Frontal cortex (tissue), 4 donors: ENCODE measurements around the gene ZNF436. TPM values are rescaled to one million over a fixed set of nuclear protein-coding genes. Genes with fewer than 3 reads are reported as not detected.
A peak's percentile ranks its signal among the peaks of the same experiment; 100 is the strongest.

ENCODE experiments used
- DNase-seq, 2 donors: peaks; one replicate each; pipeline ENCODE4 v3.0.0; 2012; ENCODE audit warnings: low spot score in 2 of 2
- FAIRE-seq: peaks from 2 replicates; lab custom pipeline; 2012; peaks lifted over from hg19 to GRCh38; lab: Jason Lieb, UNC
- total RNA-seq: library from RNA; depleted of rRNA; stranded (reverse); fragments of >200 nt; gene quantifications from one replicate; pipeline ENCODE4 v1.2.3, GENCODE V29; 2014
- donor health status: control.
- donor health status: control.
- donor health status: control.

The ZNF436 gene
- total RNA-seq, 1 donor from 2014 or later, result 111 TPM

GRCh38 chr1:23368562-23369334 is 888 bp downstream of the ZNF436 start:
- FAIRE-seq (no peak), DNase-seq (peak; percentile 80 to 81)

DNA sequence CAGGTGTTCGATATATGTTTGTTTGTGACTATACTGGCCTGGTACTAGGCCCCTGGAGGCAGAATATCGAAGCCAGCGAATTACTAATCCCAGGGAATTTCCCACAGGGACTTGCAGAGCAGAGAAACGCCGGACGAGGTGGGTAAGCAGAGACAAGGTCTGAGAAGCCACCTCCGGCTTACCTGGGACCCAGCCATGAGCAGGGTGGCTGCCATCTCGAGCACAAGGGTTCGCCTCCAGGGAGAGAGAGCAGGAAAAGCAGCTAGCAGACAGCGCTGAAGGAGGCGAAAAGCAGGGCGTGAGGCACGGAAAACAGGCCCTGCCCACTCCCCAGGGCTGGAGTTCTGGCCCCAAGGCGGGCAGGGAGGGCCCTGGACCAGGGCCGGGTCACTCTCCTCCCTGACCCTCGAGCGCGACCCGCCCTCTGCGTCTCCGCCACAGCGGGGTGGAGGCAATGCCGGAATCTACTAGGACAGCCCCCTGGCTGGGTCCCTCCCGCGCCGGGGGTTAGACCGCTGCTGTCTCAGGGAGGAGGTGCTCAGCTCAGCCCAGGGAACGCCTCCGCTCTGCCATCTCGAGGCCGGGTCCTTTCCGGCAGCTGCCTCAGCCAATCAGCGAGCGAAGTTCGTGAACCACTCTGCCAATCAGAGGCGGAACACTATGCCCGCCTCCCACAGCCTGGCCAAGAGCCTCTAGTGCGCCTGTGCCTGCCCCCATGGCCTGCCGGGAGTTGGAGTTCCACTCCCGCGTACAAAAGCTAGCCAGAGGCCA is 1.7 kb downstream of the ZNF436 start:
- peak; percentile 91 to 97 for DNase-seq

GRCh38 chr1:23367451-23367790 is 2.2 kb downstream of the ZNF436 start:
- DNase-seq, result no peak
- FAIRE-seq, result no peak

More for the DNA sequence above, 1.7 kb downstream of the ZNF436 start:
- peak; percentile 19 for FAIRE-seq

GRCh38 chr1:23366598-23366997 is 3.0 kb downstream of the ZNF436 start:
- DNase-seq, result no peak
- no peak for FAIRE-seq

DNA sequence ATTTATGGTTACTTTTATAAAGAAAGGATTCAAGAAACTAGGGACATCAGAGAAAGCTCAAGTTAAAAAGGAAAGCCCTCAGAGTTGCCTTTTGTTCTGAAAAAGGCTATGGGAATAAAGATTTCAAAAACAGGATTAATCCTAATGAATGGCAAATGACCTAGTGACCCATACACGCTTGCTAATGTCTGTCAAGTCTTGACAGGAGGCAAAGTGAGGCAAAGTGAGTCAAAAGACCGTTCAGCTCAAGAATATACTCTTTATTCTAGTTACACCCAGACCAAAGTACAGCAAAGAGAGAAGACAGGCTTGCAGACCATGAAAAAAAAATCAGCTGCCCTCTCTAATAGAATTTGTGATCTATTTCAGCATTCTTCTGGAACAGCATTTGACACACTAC is 3.5 kb downstream of the ZNF436 start:
- DNase-seq (no peak), FAIRE-seq (no peak)

DNA sequence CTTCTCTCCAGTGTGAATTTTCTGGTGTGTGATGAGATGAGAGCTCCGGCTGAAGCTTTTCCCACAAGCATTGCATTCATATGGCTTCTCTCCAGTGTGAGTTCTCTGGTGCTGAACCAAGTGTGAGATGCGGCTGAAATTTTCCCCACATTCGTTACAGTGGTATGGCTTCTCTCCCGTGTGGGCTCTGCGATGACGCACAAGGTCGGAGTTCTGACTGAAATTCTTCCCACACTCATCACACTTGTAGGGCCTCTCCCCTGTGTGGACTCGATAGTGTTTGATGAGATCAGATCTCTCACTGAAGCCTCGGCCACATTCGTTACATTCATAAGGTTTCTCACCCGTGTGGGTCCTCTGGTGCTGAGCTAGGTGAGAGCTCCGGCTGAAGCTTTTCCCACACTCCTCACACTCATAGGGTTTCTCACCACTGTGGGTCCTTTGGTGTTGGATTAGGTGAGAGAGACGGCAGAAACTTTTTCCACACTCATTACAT is 7.4 kb downstream of the ZNF436 start:
- FAIRE-seq, result no peak
- no peak for DNase-seq

- DNase-seq (no peak), FAIRE-seq (no peak)
These were observed 11.2 kb downstream of the ZNF436 start for GRCh38 chr1:23358310-23358875.

GRCh38 chr1:23357138-23357908 is 12.3 kb downstream of the ZNF436 start:
- no peak for FAIRE-seq
- DNase-seq, result no peak

DNA sequence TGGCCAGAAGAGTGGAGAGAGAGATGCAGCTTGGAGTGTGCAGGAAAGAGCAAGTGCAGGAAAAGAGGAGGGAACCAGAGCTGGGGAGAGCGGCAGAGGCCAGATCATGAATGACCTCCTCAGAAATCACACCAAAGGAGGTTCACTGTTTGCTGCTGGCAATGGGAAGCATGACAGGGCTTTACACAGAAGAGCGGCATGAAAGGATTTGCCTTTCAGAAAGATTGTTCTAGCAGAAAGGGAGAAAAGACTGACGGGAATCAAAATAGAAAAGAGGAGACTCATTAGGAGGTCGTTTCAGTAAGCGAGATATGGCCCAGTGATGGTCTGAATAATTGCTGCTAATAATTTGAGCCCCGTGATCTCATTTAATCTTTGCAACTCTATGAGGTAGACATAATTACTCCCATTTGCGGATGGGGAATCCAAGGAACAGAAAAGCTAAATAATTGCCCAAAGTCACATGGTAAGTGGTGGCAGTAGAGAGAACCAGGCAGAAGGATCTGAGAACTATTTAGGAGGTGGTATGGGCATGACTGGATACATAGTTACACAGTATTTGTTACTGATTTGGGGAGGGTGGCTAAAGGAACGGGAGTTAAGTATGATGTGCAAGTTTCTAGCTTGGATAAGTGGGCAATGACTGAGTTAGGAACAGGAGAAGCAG is 13.0 kb downstream of the ZNF436 start:
- no peak for FAIRE-seq

GRCh38 chr1:23354245-23354644 is 15.4 kb downstream of the ZNF436 start:
- DNase-seq, result no peak

More for the DNA sequence above, 13.0 kb downstream of the ZNF436 start:
- no peak for DNase-seq

DNA sequence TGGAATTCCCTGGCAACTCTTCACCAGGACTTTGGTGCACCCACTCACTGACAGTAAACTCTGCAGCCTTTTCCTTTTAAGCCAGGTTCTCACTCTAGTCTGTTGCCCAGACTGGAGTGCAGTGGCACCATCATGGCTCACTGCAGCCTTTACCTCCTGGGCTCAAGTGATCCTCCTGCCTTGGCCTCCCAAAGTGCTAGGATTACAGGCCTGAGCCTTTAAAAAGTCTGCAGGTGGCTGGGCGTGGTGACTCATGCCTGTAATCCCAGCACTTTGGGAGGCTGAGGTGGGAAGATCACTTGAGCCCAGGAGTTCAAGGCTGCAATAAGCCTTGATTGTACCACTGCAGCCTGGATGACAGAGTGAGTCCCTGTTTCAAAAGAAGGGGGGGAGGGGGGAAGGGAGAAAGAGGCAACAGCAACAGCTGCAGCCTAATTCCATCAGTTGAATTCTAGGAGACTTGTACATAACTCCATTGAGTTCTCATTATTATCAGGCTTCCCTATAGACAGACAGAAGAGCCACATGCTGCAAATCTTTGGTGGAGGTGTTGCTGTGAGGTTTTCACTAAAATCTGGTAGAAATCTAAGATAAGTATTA is 17.4 kb downstream of the ZNF436 start:
- FAIRE-seq, result no peak
- no peak for DNase-seq

More at GRCh38 chr1:23354245-23354644, 15.4 kb downstream of the ZNF436 start:
- FAIRE-seq, result no peak

- FAIRE-seq (no peak), DNase-seq (no peak)
These were observed 23.7 kb downstream of the ZNF436 start for GRCh38 chr1:23345920-23346319.

DNA sequence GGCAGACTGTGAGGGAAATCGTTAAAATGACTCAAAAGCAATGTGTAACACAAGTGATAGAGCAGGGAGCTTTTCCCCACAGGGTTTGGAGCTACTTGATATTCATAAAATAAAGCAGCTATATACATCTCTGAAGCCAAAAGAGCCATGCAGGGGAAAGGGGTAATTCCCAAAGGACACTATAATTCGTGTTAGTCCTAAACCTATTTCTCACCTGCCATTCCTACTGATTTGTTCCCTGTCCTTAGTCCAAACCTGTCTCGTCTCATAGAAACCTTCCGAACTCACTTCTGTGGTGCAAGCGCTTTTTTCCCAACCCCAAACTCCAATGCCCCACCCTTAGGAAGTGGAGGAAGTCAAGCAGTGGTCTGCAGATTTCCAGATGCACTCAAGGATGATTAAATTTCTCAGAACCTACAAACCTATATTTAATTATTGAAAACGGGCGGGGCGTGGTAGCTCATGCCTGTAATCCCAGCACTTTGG is 24.6 kb downstream of the ZNF436 start:
- DNase-seq (peak in 1 of 2 donors; percentile 13), FAIRE-seq (no peak)

GRCh38 chr1:23344111-23344986 is 25.3 kb downstream of the ZNF436 start, which contains the start of gene HNRNPR:
TSS of gene HNRNPR (minus strand) at chr1:23344284. CDS start at chr1:23341008, 3,276 bp downstream.
- peak; percentile 97 to 98 for DNase-seq
- FAIRE-seq, result peak; percentile 28

DNA sequence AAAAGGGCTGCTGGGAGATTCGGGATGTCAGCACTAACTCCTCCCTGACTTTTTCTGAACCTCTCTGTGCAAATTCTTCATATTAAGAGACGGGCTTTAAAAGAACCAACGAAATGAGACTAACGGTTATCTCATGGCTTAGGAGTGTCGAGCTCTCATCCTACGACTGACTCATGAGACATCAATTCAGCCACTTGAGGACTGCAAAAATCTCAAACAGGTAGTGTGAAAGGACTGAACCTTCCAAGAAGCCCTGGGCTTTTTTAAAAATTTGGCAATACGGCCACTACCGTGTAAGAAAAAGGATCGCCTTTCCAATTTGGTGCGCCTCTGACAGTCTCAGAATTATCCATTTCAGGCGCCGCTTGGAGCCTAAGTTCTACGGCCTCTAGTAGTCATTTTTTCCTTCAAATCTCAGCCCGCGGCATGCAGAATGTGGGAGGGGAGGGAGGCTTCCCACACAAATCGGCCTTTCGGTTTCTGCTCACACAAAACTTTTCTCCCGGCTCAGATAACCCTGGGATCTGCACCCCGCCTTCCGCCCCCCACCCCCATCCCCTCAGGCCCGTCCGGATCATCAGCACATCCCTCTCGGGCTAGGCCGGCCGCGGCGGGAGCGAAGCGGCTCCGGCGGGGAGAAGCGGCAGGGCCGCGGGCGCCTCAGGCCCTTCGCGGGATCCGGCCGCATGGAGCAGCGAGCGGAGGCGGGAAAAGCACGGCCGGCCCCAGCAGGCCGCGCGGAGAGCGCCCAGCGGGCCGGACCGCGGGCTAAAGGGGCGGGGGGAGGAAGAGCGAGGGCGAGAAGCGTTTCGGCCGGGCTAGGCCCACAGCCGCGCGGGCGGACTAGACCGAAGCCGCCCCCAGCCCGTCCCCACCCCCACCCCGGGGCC is 26.2 kb downstream of the ZNF436 start:
- DNase-seq, result no peak
- FAIRE-seq, result no peak

- no peak for FAIRE-seq
- DNase-seq, result no peak
These were observed 27.5 kb downstream of the ZNF436 start for GRCh38 chr1:23341931-23342692.
